WTC11 (cell line): ENCODE results near the gene JUND. TPM values are rescaled to one million over a fixed set of nuclear protein-coding genes. Genes with fewer than 3 reads are reported as not detected.

Experiments
- ATAC-seq: fragments of 200-7000 bp; cut with Tn5 transposase; 2 replicates; pipeline ENCODE4 v1.10.0; 2021; ENCODE audit warnings: mild to moderate bottlenecking, moderate library complexity
- CTCF ChIA-PET: fragments of 300-600 bp; sonication (Branson Sonifier 250); formaldehyde crosslinking; loops from one replicate; lab custom pipeline; 2021; ENCODE audit warnings: antibody characterized with exemption; lab: Charles Lee
- POLR2A ChIA-PET: fragments of 350-600 bp; sonication (Branson Sonifier 250); formaldehyde crosslinking; loops from one replicate; lab custom pipeline; 2021; ENCODE audit warnings: antibody characterized with exemption; lab: Charles Lee
- DNase-seq: peaks from one replicate; pipeline ENCODE4 v3.0.0; 2021; ENCODE audit warnings: low spot score
- H3K27ac Mint-ChIP-seq: 2 replicates; pipeline ENCODE4 v1.8.0; 2021; ENCODE audit warnings: mixed read lengths
- H3K27me3 Mint-ChIP-seq: 2 replicates; pipeline ENCODE4 v1.8.0; 2021; ENCODE audit warnings: low read depth, mild to moderate bottlenecking, moderate library complexity, mixed read lengths
- H3K36me3 Mint-ChIP-seq: 2 replicates; pipeline ENCODE4 v1.8.0; 2021; ENCODE audit warnings: mixed read lengths
- H3K4me1 Mint-ChIP-seq: 2 replicates; pipeline ENCODE4 v1.8.0; 2022; ENCODE audit warnings: mixed read lengths
- H3K4me3 Mint-ChIP-seq: 2 replicates; pipeline ENCODE4 v1.8.0; 2021; ENCODE audit warnings: mild to moderate bottlenecking, moderate library complexity, mixed read lengths
- H3K9me3 Mint-ChIP-seq: 2 replicates; pipeline ENCODE4 v1.8.0; 2021; ENCODE audit warnings: mixed read lengths
- AFF4 ChIP-seq: sonication (generic); formaldehyde crosslinking; IDR thresholded peaks from 2 replicates; pipeline ENCODE4 v1.8.1; 2023; ENCODE audit warnings: mild to moderate bottlenecking, missing genetic modification reagents, borderline replicate concordance
- ATF1 ChIP-seq: sonication (generic); formaldehyde crosslinking; IDR thresholded peaks from 2 replicates; pipeline ENCODE4 v1.8.1; 2023; ENCODE audit warnings: mild to moderate bottlenecking, moderate library complexity, missing genetic modification reagents
- ELF4 ChIP-seq: sonication (generic); formaldehyde crosslinking; IDR thresholded peaks from 2 replicates; pipeline ENCODE4 v1.8.1; 2022; ENCODE audit warnings: low read depth, mild to moderate bottlenecking, moderate library complexity, missing genetic modification reagents
- GTF2I ChIP-seq: fragments of 250-450 bp; sonication (Bioruptor Pico); conservative IDR thresholded peaks from 2 replicates; pipeline ENCODE4 v1.4.0; 2021; ENCODE audit warnings: mild to moderate bottlenecking
- HMGA2 ChIP-seq: fragments of 250-450 bp; sonication (Bioruptor Pico); IDR thresholded peaks from 2 replicates; pipeline ENCODE4 v1.4.0; 2021; ENCODE audit warnings: mild to moderate bottlenecking, moderate library complexity
- NR1H2 ChIP-seq: sonication (generic); formaldehyde crosslinking; IDR thresholded peaks from 2 replicates; pipeline ENCODE4 v1.9.0; 2021; ENCODE audit warnings: mild to moderate bottlenecking, moderate library complexity, missing genetic modification reagents
- NR3C1 ChIP-seq: sonication (generic); formaldehyde crosslinking; conservative IDR thresholded peaks from 2 replicates; pipeline ENCODE4 v1.8.1; 2023; ENCODE audit warnings: low read depth, mild to moderate bottlenecking, missing genetic modification reagents
- total RNA-seq: library from RNA; stranded (reverse); gene quantifications from 3 replicates; pipeline ENCODE4 v1.2.3, GENCODE V29; 2021
- TF ChIP-seq, protein P1 (sequence below): fragments of 250-450 bp; sonication (Bioruptor Pico); IDR thresholded peaks from 2 replicates; pipeline ENCODE4 v1.9.0; 2021; ENCODE audit warnings: mild to moderate bottlenecking, borderline replicate concordance
- TF ChIP-seq, protein P2 (sequence below): sonication (generic); formaldehyde crosslinking; conservative IDR thresholded peaks from 2 replicates; pipeline ENCODE4 v1.8.1; 2023; ENCODE audit warnings: mild to moderate bottlenecking, low read depth, missing genetic modification reagents, moderate library complexity
- TF ChIP-seq, protein P3 (sequence below): sonication (generic); formaldehyde crosslinking; IDR thresholded peaks from 2 replicates; pipeline ENCODE4 v1.8.0; 2023; ENCODE audit warnings: missing genetic modification reagents

The JUND gene
- total RNA-seq, 1 experiment from 2014 or later: 121 TPM

GRCh38 chr19:18274219-18274780 is 7.1 kb downstream of the JUND start, which contains the start of gene IQCN (continued):
- TF ChIP-seq AFF4 (CRISPR knock-in tag) (no peak), ATF1 (CRISPR knock-in tag) (no peak), NR3C1 (CRISPR knock-in tag) (no peak), NR1H2 (CRISPR knock-in tag) (no peak)
- TF ChIP-seq, protein P1, sequence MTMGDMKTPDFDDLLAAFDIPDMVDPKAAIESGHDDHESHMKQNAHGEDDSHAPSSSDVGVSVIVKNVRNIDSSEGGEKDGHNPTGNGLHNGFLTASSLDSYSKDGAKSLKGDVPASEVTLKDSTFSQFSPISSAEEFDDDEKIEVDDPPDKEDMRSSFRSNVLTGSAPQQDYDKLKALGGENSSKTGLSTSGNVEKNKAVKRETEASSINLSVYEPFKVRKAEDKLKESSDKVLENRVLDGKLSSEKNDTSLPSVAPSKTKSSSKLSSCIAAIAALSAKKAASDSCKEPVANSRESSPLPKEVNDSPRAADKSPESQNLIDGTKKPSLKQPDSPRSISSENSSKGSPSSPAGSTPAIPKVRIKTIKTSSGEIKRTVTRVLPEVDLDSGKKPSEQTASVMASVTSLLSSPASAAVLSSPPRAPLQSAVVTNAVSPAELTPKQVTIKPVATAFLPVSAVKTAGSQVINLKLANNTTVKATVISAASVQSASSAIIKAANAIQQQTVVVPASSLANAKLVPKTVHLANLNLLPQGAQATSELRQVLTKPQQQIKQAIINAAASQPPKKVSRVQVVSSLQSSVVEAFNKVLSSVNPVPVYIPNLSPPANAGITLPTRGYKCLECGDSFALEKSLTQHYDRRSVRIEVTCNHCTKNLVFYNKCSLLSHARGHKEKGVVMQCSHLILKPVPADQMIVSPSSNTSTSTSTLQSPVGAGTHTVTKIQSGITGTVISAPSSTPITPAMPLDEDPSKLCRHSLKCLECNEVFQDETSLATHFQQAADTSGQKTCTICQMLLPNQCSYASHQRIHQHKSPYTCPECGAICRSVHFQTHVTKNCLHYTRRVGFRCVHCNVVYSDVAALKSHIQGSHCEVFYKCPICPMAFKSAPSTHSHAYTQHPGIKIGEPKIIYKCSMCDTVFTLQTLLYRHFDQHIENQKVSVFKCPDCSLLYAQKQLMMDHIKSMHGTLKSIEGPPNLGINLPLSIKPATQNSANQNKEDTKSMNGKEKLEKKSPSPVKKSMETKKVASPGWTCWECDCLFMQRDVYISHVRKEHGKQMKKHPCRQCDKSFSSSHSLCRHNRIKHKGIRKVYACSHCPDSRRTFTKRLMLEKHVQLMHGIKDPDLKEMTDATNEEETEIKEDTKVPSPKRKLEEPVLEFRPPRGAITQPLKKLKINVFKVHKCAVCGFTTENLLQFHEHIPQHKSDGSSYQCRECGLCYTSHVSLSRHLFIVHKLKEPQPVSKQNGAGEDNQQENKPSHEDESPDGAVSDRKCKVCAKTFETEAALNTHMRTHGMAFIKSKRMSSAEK (CRISPR knock-in tag): no peak
- TF ChIP-seq, protein P2, sequence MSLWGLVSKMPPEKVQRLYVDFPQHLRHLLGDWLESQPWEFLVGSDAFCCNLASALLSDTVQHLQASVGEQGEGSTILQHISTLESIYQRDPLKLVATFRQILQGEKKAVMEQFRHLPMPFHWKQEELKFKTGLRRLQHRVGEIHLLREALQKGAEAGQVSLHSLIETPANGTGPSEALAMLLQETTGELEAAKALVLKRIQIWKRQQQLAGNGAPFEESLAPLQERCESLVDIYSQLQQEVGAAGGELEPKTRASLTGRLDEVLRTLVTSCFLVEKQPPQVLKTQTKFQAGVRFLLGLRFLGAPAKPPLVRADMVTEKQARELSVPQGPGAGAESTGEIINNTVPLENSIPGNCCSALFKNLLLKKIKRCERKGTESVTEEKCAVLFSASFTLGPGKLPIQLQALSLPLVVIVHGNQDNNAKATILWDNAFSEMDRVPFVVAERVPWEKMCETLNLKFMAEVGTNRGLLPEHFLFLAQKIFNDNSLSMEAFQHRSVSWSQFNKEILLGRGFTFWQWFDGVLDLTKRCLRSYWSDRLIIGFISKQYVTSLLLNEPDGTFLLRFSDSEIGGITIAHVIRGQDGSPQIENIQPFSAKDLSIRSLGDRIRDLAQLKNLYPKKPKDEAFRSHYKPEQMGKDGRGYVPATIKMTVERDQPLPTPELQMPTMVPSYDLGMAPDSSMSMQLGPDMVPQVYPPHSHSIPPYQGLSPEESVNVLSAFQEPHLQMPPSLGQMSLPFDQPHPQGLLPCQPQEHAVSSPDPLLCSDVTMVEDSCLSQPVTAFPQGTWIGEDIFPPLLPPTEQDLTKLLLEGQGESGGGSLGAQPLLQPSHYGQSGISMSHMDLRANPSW (CRISPR knock-in tag): no peak

DNA sequence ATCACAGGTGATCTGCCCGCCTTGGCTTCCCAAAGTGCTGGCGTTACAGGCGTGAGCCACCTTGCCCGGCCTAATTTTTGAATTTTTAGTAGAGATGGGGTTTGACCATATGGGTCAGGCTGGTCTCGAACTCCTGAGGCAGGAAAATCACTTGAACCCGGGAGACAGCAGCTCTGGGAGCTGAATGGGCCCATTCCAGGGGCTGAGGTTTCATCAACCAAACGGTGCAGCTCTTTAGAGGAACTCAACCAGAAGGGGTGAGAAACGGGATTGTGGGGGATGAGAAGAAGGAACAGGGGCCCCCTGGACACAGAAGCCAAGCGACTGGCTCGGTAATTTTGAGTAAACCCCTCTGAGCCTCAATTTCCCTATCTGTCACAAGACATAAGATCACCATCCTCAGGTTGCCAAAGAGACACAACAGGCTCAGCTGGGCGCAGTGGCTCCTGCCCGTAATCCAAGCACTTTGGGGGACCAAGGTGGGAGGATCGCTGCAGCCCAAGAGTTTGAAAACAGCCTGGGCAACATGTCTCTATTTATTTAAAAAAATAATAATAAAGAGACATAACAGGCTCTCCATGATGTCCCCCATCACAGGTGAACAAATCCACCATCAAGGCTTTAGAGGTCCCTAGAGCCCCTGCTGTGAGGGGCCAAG is 7.7 kb downstream of the JUND start:
- H3K4me1 Mint-ChIP-seq: peaks cover 12% of the 10 kb centered on the region
- H3K27ac Mint-ChIP-seq: no peak overlapping the region
- POLR2A ChIA-PET: no interaction called here
- peaks cover 2% of the 10 kb centered on the region for H3K36me3 Mint-ChIP-seq
- TF ChIP-seq, protein P3, sequence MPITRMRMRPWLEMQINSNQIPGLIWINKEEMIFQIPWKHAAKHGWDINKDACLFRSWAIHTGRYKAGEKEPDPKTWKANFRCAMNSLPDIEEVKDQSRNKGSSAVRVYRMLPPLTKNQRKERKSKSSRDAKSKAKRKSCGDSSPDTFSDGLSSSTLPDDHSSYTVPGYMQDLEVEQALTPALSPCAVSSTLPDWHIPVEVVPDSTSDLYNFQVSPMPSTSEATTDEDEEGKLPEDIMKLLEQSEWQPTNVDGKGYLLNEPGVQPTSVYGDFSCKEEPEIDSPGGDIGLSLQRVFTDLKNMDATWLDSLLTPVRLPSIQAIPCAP (CRISPR knock-in tag): no peak
- TF ChIP-seq HMGA2 (CRISPR knock-in tag): no peak
- TF ChIP-seq ELF4 (CRISPR knock-in tag): no peak
- TF ChIP-seq GTF2I (CRISPR knock-in tag): no peak
- TF ChIP-seq, all 79 proteins: peak for 0
- H3K4me3 Mint-ChIP-seq: no peak overlapping the region
- peaks cover 11% of the 10 kb centered on the region for H3K27me3 Mint-ChIP-seq
- ATAC-seq (no peak), DNase-seq (no peak)
- no peaks in the 10 kb centered on the region for H3K9me3 Mint-ChIP-seq
- CTCF ChIA-PET: interaction anchor here (0.7 to 4.0 kb wide), 14 partner anchors 7 to 145 kb away, joined by 3 to 24 read pairs (median 6); partner anchors contain the start of genes JUND, MPV17L2 and SSBP4
